ENCODE data around the gene SYT8.

GRCh38 chr11:1871531-1871930 lies 36.7 kb downstream of the SYT8 start:
- TF ChIP-seq CTCF (IDR thresholded peaks at IDR 0.05): no peak
- no peak for TF ChIP-seq POLR2A (IDR thresholded peaks at IDR 0.05)

Measured in right lobe of liver (tissue), 4 donors.